Sigmoid colon (tissue), 4 donors: ENCODE measurements around the gene SECTM1.

ENCODE experiments used
- CTCF ChIP-seq, 4 experiments: fragments of 450-650 bp in 3 of 4; fragments of 200-600 bp in 1 of 4; IDR thresholded peaks; one replicate each; pipeline ENCODE4 v1.5.1; 2016 to 2019; ENCODE audit warnings: antibody characterized with exemption in 4 of 4, mild to moderate bottlenecking in 3 of 4, moderate library complexity in 2 of 4
- EP300 ChIP-seq, 4 donors: sonication (generic); formaldehyde crosslinking; IDR thresholded peaks; one replicate each; pipeline ENCODE4 v1.6.1; 2017; ENCODE audit warnings: antibody characterized with exemption in 4 of 4
- POLR2A ChIP-seq, 2 donors: fragments of 450-650 bp; IDR thresholded peaks; one replicate each; pipeline ENCODE4 v1.6.1; 2016; ENCODE audit warnings: antibody characterized with exemption in 2 of 2, mild to moderate bottlenecking in 2 of 2, moderate library complexity in 2 of 2

- TF ChIP-seq POLR2A (IDR thresholded peaks at IDR 0.05) (no peak), CTCF (IDR thresholded peaks at IDR 0.05) (no peak), EP300 (IDR thresholded peaks at IDR 0.05) (no peak)
These were observed 4.5 kb downstream of the SECTM1 start for GRCh38 chr17:82328994-82329507.
